ENCODE results near the gene EIF2AK3.

Gene EIF2AK3

GRCh38 chr2:88613921-88614320 lies 13.3 kb downstream of the EIF2AK3 start:
- Histone ChIP-seq H3K9me3 (ENCODE audit: low read depth, low read length) (no peaks in the 10 kb centered on the region), H3K9ac (ENCODE audit: insufficient read length) (no peak overlapping the region), H3K4me3 (no peak overlapping the region), H3K36me3 (ENCODE audit: insufficient read depth, low read length) (no peaks in the 10 kb centered on the region), H3K27ac (no peak overlapping the region)
- no peak for DNase-seq (ENCODE audit: low read depth, low spot score)
- no peak for TF ChIP-seq POLR2AphosphoS5 (IDR thresholded peaks at IDR 0.05; ENCODE audit: borderline replicate concordance, low read depth, low read length)

GRCh38 chr2:88608184-88608583 lies 19.1 kb downstream of the EIF2AK3 start:
- H3K9ac ChIP-seq (ENCODE audit: insufficient read length): no peak overlapping the region
- DNase-seq (ENCODE audit: low read depth, low spot score): no peak
- no peak overlapping the region for H3K4me3 ChIP-seq
- H3K27ac ChIP-seq: no peak overlapping the region
- TF ChIP-seq POLR2AphosphoS5 (IDR thresholded peaks at IDR 0.05; ENCODE audit: borderline replicate concordance, low read depth, low read length): no peak
- no peak for TF ChIP-seq EZH2 (IDR thresholded peaks at IDR 0.05)
- TF ChIP-seq FOXP2 (optimal IDR thresholded peaks at IDR 0.05; ENCODE audit: control extremely low read depth, extremely low read length, insufficient read depth): no peak
- H3K36me3 ChIP-seq (ENCODE audit: insufficient read depth, low read length): no peaks in the 10 kb centered on the region
- no peaks in the 10 kb centered on the region for H3K9me3 ChIP-seq (ENCODE audit: low read depth, low read length)

GRCh38 chr2:88607416-88607815 lies 19.8 kb downstream of the EIF2AK3 start:
- Histone ChIP-seq H3K4me3 (no peak overlapping the region), H3K9me3 (ENCODE audit: low read depth, low read length) (no peaks in the 10 kb centered on the region), H3K36me3 (ENCODE audit: insufficient read depth, low read length) (no peaks in the 10 kb centered on the region), H3K27ac (no peak overlapping the region), H3K9ac (ENCODE audit: insufficient read length) (no peak overlapping the region)
- no peak for DNase-seq (ENCODE audit: low read depth, low spot score)
- TF ChIP-seq POLR2AphosphoS5 (IDR thresholded peaks at IDR 0.05; ENCODE audit: borderline replicate concordance, low read depth, low read length) (no peak), EZH2 (IDR thresholded peaks at IDR 0.05) (no peak), FOXP2 (optimal IDR thresholded peaks at IDR 0.05; ENCODE audit: control extremely low read depth, extremely low read length, insufficient read depth) (no peak)

- Histone ChIP-seq H3K9me3 (ENCODE audit: low read depth, low read length) (no peaks in the 10 kb centered on the region), H3K9ac (ENCODE audit: insufficient read length) (no peak overlapping the region), H3K4me3 (no peak overlapping the region), H3K36me3 (ENCODE audit: insufficient read depth, low read length) (no peaks in the 10 kb centered on the region), H3K27ac (no peak overlapping the region)
- no peak for TF ChIP-seq FOXP2 (optimal IDR thresholded peaks at IDR 0.05; ENCODE audit: control extremely low read depth, extremely low read length, insufficient read depth)
- no peak for TF ChIP-seq POLR2AphosphoS5 (IDR thresholded peaks at IDR 0.05; ENCODE audit: borderline replicate concordance, low read depth, low read length)
- TF ChIP-seq EZH2 (IDR thresholded peaks at IDR 0.05): no peak
- DNase-seq (ENCODE audit: low read depth, low spot score): no peak
Observed at GRCh38 chr2:88606371-88607030, 20.8 kb downstream of the EIF2AK3 start.

GRCh38 chr2:88603146-88603545 lies 24.1 kb downstream of the EIF2AK3 start:
- H3K9ac ChIP-seq (ENCODE audit: insufficient read length): no peak overlapping the region
- no peak for DNase-seq (ENCODE audit: low read depth, low spot score)
- H3K4me3 ChIP-seq: no peak overlapping the region
- no peaks in the 10 kb centered on the region for H3K36me3 ChIP-seq (ENCODE audit: insufficient read depth, low read length)
- no peaks in the 10 kb centered on the region for H3K9me3 ChIP-seq (ENCODE audit: low read depth, low read length)
- no peak overlapping the region for H3K27ac ChIP-seq
- no peak for TF ChIP-seq EZH2 (IDR thresholded peaks at IDR 0.05)
- no peak for TF ChIP-seq FOXP2 (optimal IDR thresholded peaks at IDR 0.05; ENCODE audit: control extremely low read depth, extremely low read length, insufficient read depth)
- no peak for TF ChIP-seq POLR2AphosphoS5 (IDR thresholded peaks at IDR 0.05; ENCODE audit: borderline replicate concordance, low read depth, low read length)

GRCh38 chr2:88602022-88602421 lies 25.2 kb downstream of the EIF2AK3 start:
- no peak for TF ChIP-seq POLR2AphosphoS5 (IDR thresholded peaks at IDR 0.05; ENCODE audit: borderline replicate concordance, low read depth, low read length)
- no peak for TF ChIP-seq EZH2 (IDR thresholded peaks at IDR 0.05)
- no peak for TF ChIP-seq FOXP2 (optimal IDR thresholded peaks at IDR 0.05; ENCODE audit: control extremely low read depth, extremely low read length, insufficient read depth)
- no peaks in the 10 kb centered on the region for H3K36me3 ChIP-seq (ENCODE audit: insufficient read depth, low read length)
- no peak overlapping the region for H3K4me3 ChIP-seq
- H3K27ac ChIP-seq: no peak overlapping the region
- H3K9me3 ChIP-seq (ENCODE audit: low read depth, low read length): no peaks in the 10 kb centered on the region
- no peak for DNase-seq (ENCODE audit: low read depth, low spot score)
- H3K9ac ChIP-seq (ENCODE audit: insufficient read length): no peak overlapping the region

GRCh38 chr2:88601286-88601685 lies 26.0 kb downstream of the EIF2AK3 start:
- Histone ChIP-seq H3K9me3 (ENCODE audit: low read depth, low read length) (no peaks in the 10 kb centered on the region), H3K27ac (no peak overlapping the region), H3K4me3 (no peak overlapping the region), H3K36me3 (ENCODE audit: insufficient read depth, low read length) (no peaks in the 10 kb centered on the region), H3K9ac (ENCODE audit: insufficient read length) (no peak overlapping the region)
- DNase-seq (ENCODE audit: low read depth, low spot score): no peak
- TF ChIP-seq FOXP2 (optimal IDR thresholded peaks at IDR 0.05; ENCODE audit: control extremely low read depth, extremely low read length, insufficient read depth) (no peak), EZH2 (IDR thresholded peaks at IDR 0.05) (no peak), POLR2AphosphoS5 (IDR thresholded peaks at IDR 0.05; ENCODE audit: borderline replicate concordance, low read depth, low read length) (no peak)

- Histone ChIP-seq H3K4me3 (no peak overlapping the region), H3K36me3 (ENCODE audit: insufficient read depth, low read length) (no peaks in the 10 kb centered on the region), H3K9me3 (ENCODE audit: low read depth, low read length) (no peaks in the 10 kb centered on the region), H3K27ac (no peak overlapping the region), H3K9ac (ENCODE audit: insufficient read length) (no peak overlapping the region)
- TF ChIP-seq POLR2AphosphoS5 (IDR thresholded peaks at IDR 0.05; ENCODE audit: borderline replicate concordance, low read depth, low read length) (no peak), FOXP2 (optimal IDR thresholded peaks at IDR 0.05; ENCODE audit: control extremely low read depth, extremely low read length, insufficient read depth) (no peak), EZH2 (IDR thresholded peaks at IDR 0.05) (no peak)
- DNase-seq (ENCODE audit: low read depth, low spot score): no peak
Observed at GRCh38 chr2:88600038-88600465, 27.2 kb downstream of the EIF2AK3 start.

- no peak overlapping the region for H3K27ac ChIP-seq
- no peak overlapping the region for H3K4me3 ChIP-seq
- no peak overlapping the region for H3K9ac ChIP-seq (ENCODE audit: insufficient read length)
Observed at GRCh38 chr2:88599527-88599926, 27.7 kb downstream of the EIF2AK3 start.

More at GRCh38 chr2:88599527-88599926, 27.7 kb downstream of the EIF2AK3 start:
- Histone ChIP-seq H3K36me3 (ENCODE audit: insufficient read depth, low read length) (no peaks in the 10 kb centered on the region), H3K9me3 (ENCODE audit: low read depth, low read length) (no peaks in the 10 kb centered on the region)
- DNase-seq (ENCODE audit: low read depth, low spot score): no peak
- no peak for TF ChIP-seq POLR2AphosphoS5 (IDR thresholded peaks at IDR 0.05; ENCODE audit: borderline replicate concordance, low read depth, low read length)
- no peak for TF ChIP-seq FOXP2 (optimal IDR thresholded peaks at IDR 0.05; ENCODE audit: control extremely low read depth, extremely low read length, insufficient read depth)
- TF ChIP-seq EZH2 (IDR thresholded peaks at IDR 0.05): no peak

All from SK-N-MC (cell line).